ENCODE results near the gene SPCS3.

The SPCS3 gene

GRCh38 chr4:176358083-176358469, 38.3 kb downstream of the SPCS3 start:
- ChIA-PET POLR2A (no interaction called here), CTCF (interaction anchor here (0.6 kb wide), 1 partner anchor 488 kb away, joined by 6 read pairs; no protein-coding TSS in a partner anchor)
- Histone ChIP-seq H3K9me3 (ENCODE audit: control insufficient read depth, insufficient read depth, low read depth, low read length) (no peaks in the 10 kb centered on the region), H3K27ac (ENCODE audit: extremely low read depth, low read depth, low read length) (no peak overlapping the region), H3K36me3 (ENCODE audit: control insufficient read depth in 2 of 2, insufficient read depth in 1 of 2, low read length in 2 of 2) (no peaks in the 10 kb centered on the region), H3K4me3 (ENCODE audit: low read depth, low read length) (no peak overlapping the region), H3K4me1 (ENCODE audit: control insufficient read depth, insufficient read depth, low read length) (no peaks in the 10 kb centered on the region)
- no peak for TF ChIP-seq ELK4 (IDR thresholded peaks at IDR 0.05; ENCODE audit: borderline replicate concordance, low read depth, low read length)
- TF ChIP-seq ZNF239 (tag by site-specific recombination; IDR thresholded peaks at IDR 0.05): no peak
- no peak for TF ChIP-seq ZNF394 (tag by site-specific recombination; IDR thresholded peaks at IDR 0.05; ENCODE audit: borderline replicate concordance)
- no peak for TF ChIP-seq ZNF747 (tag by site-specific recombination; IDR thresholded peaks at IDR 0.05)
- TF ChIP-seq ZNF704 (tag by site-specific recombination; IDR thresholded peaks at IDR 0.05): no peak
- TF ChIP-seq ZNF184 (tag by site-specific recombination; IDR thresholded peaks at IDR 0.05): no peak
- TF ChIP-seq ZBTB48 (tag by site-specific recombination; IDR thresholded peaks at IDR 0.05): no peak
- no peak for TF ChIP-seq ZNF623 (tag by site-specific recombination; IDR thresholded peaks at IDR 0.05)
- no peak for TF ChIP-seq ZNF16 (tag by site-specific recombination; IDR thresholded peaks at IDR 0.05; ENCODE audit: low read depth)
- TF ChIP-seq ZBTB8A (tag by site-specific recombination; IDR thresholded peaks at IDR 0.05): no peak
- no peak for TF ChIP-seq ZNF335 (tag by site-specific recombination; conservative IDR thresholded peaks at IDR 0.05)
- no peak for TF ChIP-seq ZNF19 (tag by site-specific recombination; IDR thresholded peaks at IDR 0.05; ENCODE audit: low read depth)
- TF ChIP-seq AEBP2 (tag by site-specific recombination; IDR thresholded peaks at IDR 0.05; ENCODE audit: borderline replicate concordance): no peak
- TF ChIP-seq ZSCAN5A (tag by site-specific recombination; IDR thresholded peaks at IDR 0.05): no peak
- TF ChIP-seq ZBTB10 (tag by site-specific recombination; IDR thresholded peaks at IDR 0.05): no peak
- no peak for TF ChIP-seq ZBTB1 (tag by site-specific recombination; IDR thresholded peaks at IDR 0.05)
- no peak for TF ChIP-seq OVOL3 (tag by site-specific recombination; IDR thresholded peaks at IDR 0.05)
- no peak for TF ChIP-seq ZNF23 (tag by site-specific recombination; IDR thresholded peaks at IDR 0.05; ENCODE audit: borderline replicate concordance)

GRCh38 chr4:176359590-176359989, 39.8 kb downstream of the SPCS3 start:
- no peak for TF ChIP-seq ZNF274 (IDR thresholded peaks at IDR 0.05; ENCODE audit: low read length)
- no peak for TF ChIP-seq ZNF274 (tag by site-specific recombination; IDR thresholded peaks at IDR 0.05; ENCODE audit: borderline replicate concordance)
- no peak for TF ChIP-seq ZNF366 (tag by site-specific recombination; conservative IDR thresholded peaks at IDR 0.05)
- no peak for TF ChIP-seq ZNF112 (tag by site-specific recombination; IDR thresholded peaks at IDR 0.05)
- no peak for TF ChIP-seq ZNF792 (tag by site-specific recombination; IDR thresholded peaks at IDR 0.05)
- no peak for TF ChIP-seq ZNF132 (tag by site-specific recombination; IDR thresholded peaks at IDR 0.05; ENCODE audit: borderline replicate concordance)
- H3K4me1 ChIP-seq (ENCODE audit: control insufficient read depth, insufficient read depth, low read length): no peaks in the 10 kb centered on the region
- H3K4me3 ChIP-seq (ENCODE audit: low read depth, low read length): no peak overlapping the region
- ChIA-PET POLR2A (no interaction called here), CTCF (no interaction called here)
- H3K36me3 ChIP-seq (ENCODE audit: control insufficient read depth in 2 of 2, insufficient read depth in 1 of 2, low read length in 2 of 2): no peaks in the 10 kb centered on the region
- no peaks in the 10 kb centered on the region for H3K9me3 ChIP-seq (ENCODE audit: control insufficient read depth, insufficient read depth, low read depth, low read length)
- no peak overlapping the region for H3K27ac ChIP-seq (ENCODE audit: extremely low read depth, low read depth, low read length)
